Measurements from ENCODE around the gene SH3BP1.

Gene SH3BP1

GRCh38 chr22:37621352-37621860, 18.1 kb upstream of the SH3BP1 start:
- no peak for TF ChIP-seq CTCF (IDR thresholded peaks at IDR 0.05; ENCODE audit: low read depth, low read length)

GRCh38 chr22:37623075-37624016, 16.1 kb upstream of the SH3BP1 start:
- peak; percentile 65 for TF ChIP-seq CTCF (IDR thresholded peaks at IDR 0.05; ENCODE audit: low read depth, low read length)
- H3K4me3 ChIP-seq (ENCODE audit: low read depth, low read length): no peak overlapping the region

More at GRCh38 chr22:37621352-37621860, 18.1 kb upstream of the SH3BP1 start:
- no peak overlapping the region for H3K4me3 ChIP-seq (ENCODE audit: low read depth, low read length)

DNA sequence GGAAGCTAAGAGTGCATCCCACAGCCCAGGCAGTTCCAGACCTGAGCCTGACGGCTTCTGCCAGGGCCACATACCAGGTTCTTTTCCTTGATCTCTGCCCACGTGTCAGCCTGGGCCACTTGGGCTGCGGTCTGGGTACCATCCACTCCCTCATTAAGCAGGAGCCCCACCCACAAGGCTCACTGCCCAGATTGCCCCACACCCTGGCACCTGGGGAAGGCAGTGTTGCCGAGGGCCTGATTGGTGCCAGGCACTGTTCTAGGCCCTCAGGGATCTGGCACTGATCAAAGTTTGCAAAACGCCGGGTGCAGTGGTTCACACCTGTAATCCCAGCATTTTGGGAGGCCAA, 15.5 kb upstream of the SH3BP1 start:
- no peak overlapping the region for H3K4me3 ChIP-seq (ENCODE audit: low read depth, low read length)
- TF ChIP-seq CTCF (IDR thresholded peaks at IDR 0.05; ENCODE audit: low read depth, low read length): no peak

- TF ChIP-seq CTCF (IDR thresholded peaks at IDR 0.05; ENCODE audit: low read depth, low read length): no peak
- H3K4me3 ChIP-seq (ENCODE audit: low read depth, low read length): no peak overlapping the region
These were observed 14.6 kb upstream of the SH3BP1 start for GRCh38 chr22:37624876-37625275.

DNA sequence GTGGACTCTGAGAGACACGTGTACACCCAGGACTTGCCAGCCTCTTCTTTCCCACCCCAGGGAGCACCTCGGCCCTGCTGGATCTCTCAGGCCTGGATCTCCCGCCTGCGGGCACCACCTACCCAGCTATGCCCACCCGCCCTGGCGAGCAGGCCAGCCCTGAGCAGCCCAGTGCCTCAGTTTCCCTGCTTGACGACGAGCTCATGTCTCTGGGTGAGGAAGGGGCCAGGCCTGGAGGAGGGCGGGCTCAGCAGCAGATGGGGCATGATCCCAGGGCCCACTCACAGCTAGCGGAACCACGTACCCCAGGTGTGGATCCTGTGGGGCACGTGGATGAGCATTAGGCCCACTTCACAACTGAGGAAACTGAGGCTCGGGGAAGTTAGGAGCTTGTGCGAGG, 13.7 kb upstream of the SH3BP1 start:
- no peak for TF ChIP-seq CTCF (IDR thresholded peaks at IDR 0.05; ENCODE audit: low read depth, low read length)
- no peak overlapping the region for H3K4me3 ChIP-seq (ENCODE audit: low read depth, low read length)

GRCh38 chr22:37626144-37626543, 13.3 kb upstream of the SH3BP1 start:
- TF ChIP-seq CTCF (IDR thresholded peaks at IDR 0.05; ENCODE audit: low read depth, low read length): no peak

DNA sequence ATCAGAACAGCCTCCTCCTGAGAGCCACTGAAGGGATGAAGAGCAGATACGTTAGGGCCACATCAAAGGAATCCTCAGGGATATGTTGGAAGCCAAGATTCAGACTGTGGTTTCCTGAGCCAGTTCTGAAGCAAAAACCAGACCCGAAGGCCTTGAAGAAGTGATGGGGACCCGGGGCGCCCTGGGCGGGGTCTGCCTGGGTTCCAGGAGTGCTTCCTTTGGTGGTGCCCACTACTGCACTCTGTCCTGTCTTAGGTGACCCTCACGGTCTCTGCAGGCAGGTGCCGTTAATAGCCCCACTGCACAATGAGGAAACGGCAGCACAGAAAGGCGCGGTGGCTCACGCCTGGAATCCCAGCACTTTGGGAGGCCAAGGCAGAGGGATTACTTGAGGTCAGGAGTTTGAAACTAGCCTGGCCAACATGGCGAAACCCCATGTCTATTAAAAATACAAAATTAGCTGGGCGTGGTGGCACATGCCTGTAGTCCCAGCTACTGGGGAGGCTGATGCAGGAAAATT, 12.9 kb upstream of the SH3BP1 start:
- no peak overlapping the region for H3K4me3 ChIP-seq (ENCODE audit: low read depth, low read length)
- TF ChIP-seq CTCF (IDR thresholded peaks at IDR 0.05; ENCODE audit: low read depth, low read length): no peak

More at GRCh38 chr22:37626144-37626543, 13.3 kb upstream of the SH3BP1 start:
- no peak overlapping the region for H3K4me3 ChIP-seq (ENCODE audit: low read depth, low read length)

Measured in WI38 (cell line).